Liver (tissue), 9 donors: ENCODE results near the gene CACNA1S. TPM values are rescaled to one million over a fixed set of nuclear protein-coding genes. Genes with fewer than 3 reads are reported as not detected.

ENCODE experiments used
- DNase-seq: peaks from one replicate; pipeline ENCODE4 v3.0.0-alpha.2; 2017; ENCODE audit warnings: low spot score
- H3K27ac ChIP-seq, 2 donors: one replicate each; pipeline ENCODE4 v1.7.0; 2013; ENCODE audit warnings: inconsistent platforms in 2 of 2, low read length in 2 of 2, control low read depth in 1 of 2, low read depth in 1 of 2, mild to moderate bottlenecking in 1 of 2
- H3K27me3 ChIP-seq, 4 donors: one replicate each; pipeline versions ENCODE4 v1.6.1 to v1.7.0; 2013; ENCODE audit warnings: low read length in 3 of 4, inconsistent platforms in 1 of 4, mild to moderate bottlenecking in 1 of 4, moderate library complexity in 1 of 4; ENCODE audit not compliant: control insufficient read depth in 4 of 4, insufficient read depth in 4 of 4
- H3K36me3 ChIP-seq, 4 donors: one replicate each; pipeline versions ENCODE4 v1.6.1 to v1.7.0; 2013; ENCODE audit warnings: low read length in 3 of 4, mild to moderate bottlenecking in 3 of 4, low read depth in 1 of 4, moderate library complexity in 1 of 4; ENCODE audit not compliant: control insufficient read depth in 4 of 4, insufficient read depth in 3 of 4
- H3K4me1 ChIP-seq, 4 donors: one replicate each; pipeline versions ENCODE4 v1.6.1 to v1.7.0; 2013; ENCODE audit warnings: low read length in 3 of 4, mild to moderate bottlenecking in 3 of 4, moderate library complexity in 1 of 4; ENCODE audit not compliant: control insufficient read depth in 4 of 4, insufficient read depth in 4 of 4
- H3K4me3 ChIP-seq, 3 donors: one replicate each; pipeline versions ENCODE4 v1.6.1 to v1.7.0; 2013; ENCODE audit warnings: low read length in 3 of 3, control low read depth in 1 of 3, low read depth in 1 of 3, mild to moderate bottlenecking in 1 of 3
- H3K9ac ChIP-seq, 2 donors: one replicate each; pipeline ENCODE4 v1.7.0; 2013; ENCODE audit warnings: low read length in 2 of 2, mild to moderate bottlenecking in 2 of 2, moderate library complexity in 2 of 2, control low read depth in 1 of 2, low read depth in 1 of 2
- H3K9me3 ChIP-seq, 4 donors: one replicate each; pipeline versions ENCODE4 v1.6.1 to v1.7.0; 2013; ENCODE audit warnings: low read length in 3 of 4; ENCODE audit not compliant: control insufficient read depth in 4 of 4
- ATF3 ChIP-seq: IDR thresholded peaks from 2 replicates; pipeline ENCODE4 v1.6.1; 2016; ENCODE audit warnings: antibody characterized with exemption
- CTCF ChIP-seq: fragments of 150-350 bp; IDR thresholded peaks from 2 replicates; pipeline ENCODE4 v1.5.1; 2017; ENCODE audit warnings: improper control_type of control experiment, low read depth, low read length; ENCODE audit not compliant: missing input control
- EGR1 ChIP-seq, 2 donors: IDR thresholded peaks; 2 replicates each; pipeline ENCODE4 v1.6.1; 2016 to 2018; ENCODE audit warnings: antibody characterized with exemption in 2 of 2, low read depth in 2 of 2
- FOXA1 ChIP-seq: IDR thresholded peaks from 2 replicates; pipeline ENCODE4 v1.6.1; 2016; ENCODE audit warnings: antibody characterized with exemption
- FOXA2 ChIP-seq: IDR thresholded peaks from 2 replicates; pipeline ENCODE4 v1.6.1; 2016; ENCODE audit warnings: antibody characterized with exemption
- GABPA ChIP-seq, 2 donors: IDR thresholded peaks in 1 of 2; conservative IDR thresholded peaks in 1 of 2; 2 replicates each; pipeline ENCODE4 v1.6.1; 2016; ENCODE audit warnings: antibody characterized with exemption in 2 of 2, mild to moderate bottlenecking in 1 of 2, moderate library complexity in 1 of 2
- HNF4A ChIP-seq, 2 donors: conservative IDR thresholded peaks; 2 replicates each; pipeline ENCODE4 v1.6.1; 2016; ENCODE audit warnings: antibody characterized with exemption in 2 of 2, mild to moderate bottlenecking in 2 of 2
- HNF4G ChIP-seq: IDR thresholded peaks from 2 replicates; pipeline ENCODE4 v1.6.1; 2016; ENCODE audit warnings: antibody characterized with exemption
- JUND ChIP-seq, 2 donors: IDR thresholded peaks; 2 replicates each; pipeline ENCODE4 v1.6.1; 2016; ENCODE audit warnings: antibody characterized with exemption in 2 of 2
- MAX ChIP-seq: IDR thresholded peaks from 2 replicates; pipeline ENCODE4 v1.6.1; 2016; ENCODE audit warnings: antibody characterized with exemption
- NR2F2 ChIP-seq: IDR thresholded peaks from 2 replicates; pipeline ENCODE4 v1.6.1; 2016; ENCODE audit warnings: antibody characterized with exemption
- RAD21 ChIP-seq, 2 donors: IDR thresholded peaks; 2 replicates each; pipeline ENCODE4 v1.6.1; 2016; ENCODE audit warnings: antibody characterized with exemption in 2 of 2, mild to moderate bottlenecking in 2 of 2
- REST ChIP-seq: IDR thresholded peaks from 2 replicates; pipeline ENCODE4 v1.6.1; 2016; ENCODE audit warnings: antibody characterized with exemption, mild to moderate bottlenecking
- RXRA ChIP-seq, 2 donors: IDR thresholded peaks; 2 replicates each; pipeline ENCODE4 v1.6.1; 2017 to 2018; ENCODE audit warnings: antibody characterized with exemption in 2 of 2, mild to moderate bottlenecking in 1 of 2
- SP1 ChIP-seq: IDR thresholded peaks from 2 replicates; pipeline ENCODE4 v1.6.1; 2018; ENCODE audit warnings: antibody characterized with exemption, mild to moderate bottlenecking
- TAF1 ChIP-seq: conservative IDR thresholded peaks from 2 replicates; pipeline ENCODE4 v1.6.1; 2016; ENCODE audit warnings: antibody characterized with exemption, mild to moderate bottlenecking
- YY1 ChIP-seq: IDR thresholded peaks from 2 replicates; pipeline ENCODE4 v1.6.1; 2016; ENCODE audit warnings: antibody characterized with exemption, mild to moderate bottlenecking
- ZBTB33 ChIP-seq: IDR thresholded peaks from 2 replicates; pipeline ENCODE4 v1.6.1; 2016; ENCODE audit warnings: antibody characterized with exemption
- WGBS: extraction: QIAGEN DNeasy Blood & Tissue Kit; methylation state at CpG from one replicate; pipeline ENCODE4 v1.1.7; 2013; 5-methylcytosine and 5-hydroxymethylcytosine counted together
- polyA plus RNA-seq, 2 donors: library from polyadenylated mRNA; stranded (reverse) in 1 of 2; unstranded in 1 of 2; fragments of 200-250 nt in 1 of 2; fragments of >200 nt in 1 of 2; fragmentation: Nextera tagmentation in 1 of 2; extraction: Ambion mirVana in 1 of 2; gene quantifications; one replicate each; pipeline versions ENCODE4 v1.2.1 to v1.2.3, GENCODE V29; 2013 to 2015
- total RNA-seq, 2 donors: library from RNA; depleted of rRNA; stranded (reverse); fragments of >200 nt; gene quantifications; one replicate each; pipeline ENCODE4 v1.2.3, GENCODE V29; 2014
- donor health status: healthy.
- donor health status: healthy.
- donor health status: healthy.
- donor health status: healthy.
- donor health status: healthy.

CACNA1S gene
- total and polyA plus RNA-seq, 4 donors: under 0.01 to 0.33 TPM; not detected in 2

GRCh38 chr1:201013031-201013485, 99.2 kb downstream of the CACNA1S start:
- Histone ChIP-seq H3K27ac (no peak overlapping the region), H3K9ac (no peak overlapping the region), H3K36me3 (no peaks in the 10 kb centered on the region), H3K27me3 (no peaks in the 10 kb centered on the region), H3K9me3 (no peaks in the 10 kb centered on the region), H3K4me1 (peaks cover 0 to 7% (median 3%) of the 10 kb centered on the region in 4 donors), H3K4me3 (no peak overlapping the region)
- TF ChIP-seq FOXA2 (no peak), SP1 (no peak), GABPA (IDR thresholded peaks at IDR 0.05 in 1 of 2, conservative IDR thresholded peaks at IDR 0.05 in 1 of 2) (no peak), EGR1 (IDR thresholded peaks at IDR 0.05; ENCODE audit: low read depth in 2 of 2) (no peak), RXRA (IDR thresholded peaks at IDR 0.05) (no peak), RAD21 (IDR thresholded peaks at IDR 0.05) (no peak), ZBTB33 (no peak), TAF1 (no peak), YY1 (no peak), JUND (IDR thresholded peaks at IDR 0.05) (no peak), CTCF (no peak), NR2F2 (no peak), HNF4G (no peak), FOXA1 (no peak), MAX (no peak), ATF3 (no peak), HNF4A (conservative IDR thresholded peaks at IDR 0.05) (no peak), REST (no peak)
- no peak for DNase-seq
- 72% methylated on average over 4 of the region's 4 CpGs for WGBS
